ENCODE measurements around the gene FILIP1. TPM values are rescaled to one million over a fixed set of nuclear protein-coding genes. Genes with fewer than 3 reads are reported as not detected.

The FILIP1 gene
- total and polyA plus RNA-seq, 5 donors, result 39.1 to 131 (median 118) TPM

GRCh38 chr6:75307364-75308004 lies 186.1 kb downstream of the FILIP1 start:
- no peaks in the 10 kb centered on the region for H3K27me3 ChIP-seq (ENCODE audit: control insufficient read depth, insufficient read depth)
- no peak for ATAC-seq

GRCh38 chr6:75306064-75306463 lies 187.5 kb downstream of the FILIP1 start:
- intact Hi-C loops (cut with DNase I), result loop anchor here in 2 of 4 donors (10.0 kb wide), 2 partner anchors 199 to 209 kb away; no protein-coding TSS in a partner anchor
- DNase-seq (no peak), ATAC-seq (no peak)
- Histone ChIP-seq H3K4me3 (ENCODE audit: low read length) (no peak overlapping the region), H3K9me3 (ENCODE audit: control insufficient read depth, low read length) (no peaks in the 10 kb centered on the region), H3K27ac (ENCODE audit: low read length) (no peak overlapping the region), H3K27me3 (ENCODE audit: control insufficient read depth, insufficient read depth) (no peaks in the 10 kb centered on the region), H3K4me1 (ENCODE audit: control insufficient read depth, insufficient read depth, low read length) (no peaks in the 10 kb centered on the region)
- WGBS, result 63% methylated on average over 3 of the region's 3 CpGs

More at GRCh38 chr6:75307364-75308004, 186.1 kb downstream of the FILIP1 start:
- H3K4me1 ChIP-seq (ENCODE audit: control insufficient read depth, insufficient read depth, low read length), result no peaks in the 10 kb centered on the region
- no peaks in the 10 kb centered on the region for H3K9me3 ChIP-seq (ENCODE audit: control insufficient read depth, low read length)
- no peak overlapping the region for H3K27ac ChIP-seq (ENCODE audit: low read length)
- DNase-seq, result no peak
- H3K4me3 ChIP-seq (ENCODE audit: low read length), result no peak overlapping the region
- 64% methylated on average over 2 of the region's 2 CpGs for WGBS
- intact Hi-C loops (cut with DNase I), result loop anchor here in 2 of 4 donors (10.0 kb wide), 2 partner anchors 197 to 207 kb away; no protein-coding TSS in a partner anchor

GRCh38 chr6:75305573-75305972 lies 188.0 kb downstream of the FILIP1 start:
- DNase-seq, result no peak
- no peaks in the 10 kb centered on the region for H3K4me1 ChIP-seq (ENCODE audit: control insufficient read depth, insufficient read depth, low read length)
- no peak overlapping the region for H3K27ac ChIP-seq (ENCODE audit: low read length)
- no peaks in the 10 kb centered on the region for H3K9me3 ChIP-seq (ENCODE audit: control insufficient read depth, low read length)
- no peak for ATAC-seq
- 70% methylated on average over 5 of the region's 5 CpGs for WGBS
- H3K4me3 ChIP-seq (ENCODE audit: low read length), result no peak overlapping the region
- intact Hi-C loops (cut with DNase I), result loop anchor here in 2 of 4 donors (10.0 kb wide), 2 partner anchors 199 to 209 kb away; no protein-coding TSS in a partner anchor
- no peaks in the 10 kb centered on the region for H3K27me3 ChIP-seq (ENCODE audit: control insufficient read depth, insufficient read depth)

DNA sequence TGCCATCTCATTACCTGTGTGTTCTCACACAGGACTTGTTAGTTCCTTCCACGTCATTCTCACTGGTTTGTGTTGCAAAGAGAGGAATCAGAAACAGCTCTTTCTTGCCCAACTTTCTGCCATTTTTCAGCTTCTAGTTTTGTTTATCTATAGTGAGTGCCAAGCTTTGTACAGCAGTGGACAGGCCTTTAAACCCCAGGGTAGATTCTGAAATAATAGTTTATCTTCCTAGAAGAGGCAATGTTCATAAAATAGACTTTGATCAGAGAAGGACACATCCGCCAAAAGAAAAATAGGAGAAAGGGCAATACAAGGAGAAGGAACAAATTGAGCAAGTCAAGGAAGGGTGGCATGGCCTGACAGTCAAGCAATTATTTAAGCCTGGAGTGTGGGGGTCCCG lies 191.3 kb downstream of the FILIP1 start:
- H3K27ac ChIP-seq (ENCODE audit: low read length), result no peak overlapping the region

DNA sequence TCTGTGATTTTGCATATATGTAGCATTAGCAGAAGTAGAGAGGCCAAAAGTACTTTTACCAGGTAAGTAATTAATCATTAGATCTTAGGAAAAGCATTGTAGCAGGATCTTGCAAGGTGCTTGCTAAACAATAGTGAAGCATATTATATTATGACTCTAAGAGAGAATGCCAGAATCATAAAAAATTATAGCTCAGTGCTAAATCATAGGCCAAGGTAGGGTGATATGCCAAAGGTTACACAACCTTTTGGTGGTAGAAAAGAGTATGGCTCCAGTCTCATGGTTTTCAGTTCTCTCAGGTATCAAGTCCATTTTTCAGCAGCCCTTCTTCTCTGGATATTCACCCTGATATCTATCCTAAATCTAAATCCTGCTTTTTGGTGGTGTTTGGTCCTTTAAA lies 192.1 kb downstream of the FILIP1 start:
- peaks cover 2% of the 10 kb centered on the region for H3K4me1 ChIP-seq (ENCODE audit: control insufficient read depth, insufficient read depth, low read length)
- no peak overlapping the region for H3K4me3 ChIP-seq (ENCODE audit: low read length)
- DNase-seq (no peak), ATAC-seq (no peak)
- no peaks in the 10 kb centered on the region for H3K9me3 ChIP-seq (ENCODE audit: control insufficient read depth, low read length)
- no peaks in the 10 kb centered on the region for H3K27me3 ChIP-seq (ENCODE audit: control insufficient read depth, insufficient read depth)
- intact Hi-C loops (cut with DNase I), result loop anchor here in 2 of 4 donors (10.0 kb wide), 2 partner anchors 203 to 213 kb away; no protein-coding TSS in a partner anchor
- H3K27ac ChIP-seq (ENCODE audit: low read length), result no peak overlapping the region

More for the DNA sequence above, 191.3 kb downstream of the FILIP1 start:
- no peaks in the 10 kb centered on the region for H3K9me3 ChIP-seq (ENCODE audit: control insufficient read depth, low read length)
- H3K27me3 ChIP-seq (ENCODE audit: control insufficient read depth, insufficient read depth), result no peaks in the 10 kb centered on the region
- ATAC-seq (no peak), DNase-seq (no peak)
- intact Hi-C loops (cut with DNase I), result loop anchor here in 2 of 4 donors (10.0 kb wide), 2 partner anchors 203 to 213 kb away; no protein-coding TSS in a partner anchor
- peaks cover 2% of the 10 kb centered on the region for H3K4me1 ChIP-seq (ENCODE audit: control insufficient read depth, insufficient read depth, low read length)
- no peak overlapping the region for H3K4me3 ChIP-seq (ENCODE audit: low read length)
- WGBS, result 92% methylated on average over 3 of the region's 3 CpGs

DNA sequence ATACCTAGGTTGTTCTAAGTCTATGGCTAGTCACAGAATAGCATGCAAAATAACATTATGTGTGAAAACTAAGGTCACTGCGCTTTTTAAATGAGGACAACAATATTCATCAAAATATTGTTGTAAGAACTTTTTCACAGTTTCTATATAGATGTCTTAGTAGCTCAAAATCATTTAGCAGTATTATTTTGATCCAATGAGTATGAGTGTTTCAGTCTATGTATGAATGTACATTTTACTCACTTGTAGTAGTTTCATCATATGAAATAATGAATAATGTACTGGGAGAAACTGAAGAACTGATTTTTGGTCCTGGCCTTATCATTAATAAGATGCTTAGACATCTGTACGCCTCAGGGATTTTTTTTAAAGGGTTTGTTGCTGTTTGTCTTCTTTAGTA lies 192.5 kb downstream of the FILIP1 start:
- Histone ChIP-seq H3K27ac (ENCODE audit: low read length) (no peak overlapping the region), H3K9me3 (ENCODE audit: control insufficient read depth, low read length) (no peaks in the 10 kb centered on the region), H3K4me1 (ENCODE audit: control insufficient read depth, insufficient read depth, low read length) (peaks cover 2% of the 10 kb centered on the region), H3K4me3 (ENCODE audit: low read length) (no peak overlapping the region), H3K27me3 (ENCODE audit: control insufficient read depth, insufficient read depth) (no peaks in the 10 kb centered on the region)
- DNase-seq, result no peak
- no peak for ATAC-seq
- 93% methylated on average over 2 of the region's 2 CpGs for WGBS
- intact Hi-C loops (cut with DNase I), result loop anchor here in 2 of 4 donors (10.0 kb wide), 2 partner anchors 204 to 214 kb away; no protein-coding TSS in a partner anchor

DNA sequence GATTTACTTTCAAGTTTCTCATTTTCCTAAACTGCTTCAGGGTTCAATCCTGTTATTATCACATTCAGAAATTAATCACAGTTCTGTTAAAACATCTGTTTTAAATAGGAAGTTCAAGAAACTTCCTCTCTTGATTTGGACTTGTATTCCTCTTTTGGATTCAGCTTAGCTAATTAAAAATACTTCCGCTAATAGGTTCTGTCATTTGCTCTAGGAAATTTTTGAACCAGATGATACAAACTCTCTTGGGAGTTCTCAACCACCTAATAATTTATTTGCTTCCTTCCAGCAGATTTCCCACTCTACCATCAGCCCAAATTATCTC lies 193.1 kb downstream of the FILIP1 start:
- WGBS, result 31% methylated on average over 1 of the region's 1 CpG
- peaks cover 2% of the 10 kb centered on the region for H3K4me1 ChIP-seq (ENCODE audit: control insufficient read depth, insufficient read depth, low read length)
- intact Hi-C loops (cut with DNase I), result loop anchor here in 2 of 4 donors (10.0 kb wide), 2 partner anchors 204 to 214 kb away; no protein-coding TSS in a partner anchor
- H3K27ac ChIP-seq (ENCODE audit: low read length), result no peak overlapping the region
- no peaks in the 10 kb centered on the region for H3K9me3 ChIP-seq (ENCODE audit: control insufficient read depth, low read length)
- DNase-seq, result no peak
- H3K27me3 ChIP-seq (ENCODE audit: control insufficient read depth, insufficient read depth), result no peaks in the 10 kb centered on the region
- ATAC-seq, result no peak
- H3K4me3 ChIP-seq (ENCODE audit: low read length), result no peak overlapping the region

DNA sequence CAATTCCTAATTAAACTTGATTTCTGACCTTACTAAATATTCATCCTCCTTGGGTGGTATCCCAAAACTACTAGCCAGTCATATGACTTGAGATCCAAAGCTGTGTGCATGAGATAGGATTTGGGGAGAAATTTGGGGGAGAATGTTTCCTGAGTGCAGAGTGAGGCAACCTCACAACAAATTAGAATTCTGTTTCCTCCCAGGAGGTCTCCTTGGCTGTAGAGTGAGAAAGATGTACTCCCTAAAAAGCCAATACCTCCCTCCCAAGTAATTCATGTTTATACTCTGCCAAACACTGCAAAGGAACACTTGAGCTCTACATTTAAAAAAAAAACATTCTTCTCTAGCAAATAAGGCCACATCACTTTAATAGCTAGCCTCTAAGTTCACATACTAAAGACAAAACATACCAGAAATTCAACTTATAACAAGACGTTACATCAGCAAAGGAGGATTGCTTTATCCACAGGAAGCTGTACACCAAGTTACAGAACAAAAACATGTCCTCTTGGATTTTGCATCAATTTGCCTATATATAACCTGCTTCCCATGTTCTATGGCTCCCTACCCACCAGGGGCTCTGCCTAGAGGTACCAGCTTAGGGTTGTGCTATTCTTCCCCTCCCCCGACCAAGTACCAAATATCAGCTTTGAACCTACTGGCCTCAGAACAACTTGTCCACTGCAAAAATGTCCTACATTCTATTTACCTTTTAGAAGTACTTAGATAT lies 193.6 kb downstream of the FILIP1 start:
- no peaks in the 10 kb centered on the region for H3K9me3 ChIP-seq (ENCODE audit: control insufficient read depth, low read length)
- H3K4me3 ChIP-seq (ENCODE audit: low read length), result no peak overlapping the region
- H3K27me3 ChIP-seq (ENCODE audit: control insufficient read depth, insufficient read depth), result no peaks in the 10 kb centered on the region
- WGBS, result 67% methylated on average over 2 of the region's 2 CpGs
- H3K4me1 ChIP-seq (ENCODE audit: control insufficient read depth, insufficient read depth, low read length), result peaks cover 2% of the 10 kb centered on the region
- no peak for DNase-seq
- ATAC-seq, result peak in 1 of 2 donors; percentile 57
- no peak overlapping the region for H3K27ac ChIP-seq (ENCODE audit: low read length)
- intact Hi-C loops (cut with DNase I), result loop anchor here in 3 of 4 donors (10.0 kb wide), 2 partner anchors 205 to 215 kb away; no protein-coding TSS in a partner anchor

DNA sequence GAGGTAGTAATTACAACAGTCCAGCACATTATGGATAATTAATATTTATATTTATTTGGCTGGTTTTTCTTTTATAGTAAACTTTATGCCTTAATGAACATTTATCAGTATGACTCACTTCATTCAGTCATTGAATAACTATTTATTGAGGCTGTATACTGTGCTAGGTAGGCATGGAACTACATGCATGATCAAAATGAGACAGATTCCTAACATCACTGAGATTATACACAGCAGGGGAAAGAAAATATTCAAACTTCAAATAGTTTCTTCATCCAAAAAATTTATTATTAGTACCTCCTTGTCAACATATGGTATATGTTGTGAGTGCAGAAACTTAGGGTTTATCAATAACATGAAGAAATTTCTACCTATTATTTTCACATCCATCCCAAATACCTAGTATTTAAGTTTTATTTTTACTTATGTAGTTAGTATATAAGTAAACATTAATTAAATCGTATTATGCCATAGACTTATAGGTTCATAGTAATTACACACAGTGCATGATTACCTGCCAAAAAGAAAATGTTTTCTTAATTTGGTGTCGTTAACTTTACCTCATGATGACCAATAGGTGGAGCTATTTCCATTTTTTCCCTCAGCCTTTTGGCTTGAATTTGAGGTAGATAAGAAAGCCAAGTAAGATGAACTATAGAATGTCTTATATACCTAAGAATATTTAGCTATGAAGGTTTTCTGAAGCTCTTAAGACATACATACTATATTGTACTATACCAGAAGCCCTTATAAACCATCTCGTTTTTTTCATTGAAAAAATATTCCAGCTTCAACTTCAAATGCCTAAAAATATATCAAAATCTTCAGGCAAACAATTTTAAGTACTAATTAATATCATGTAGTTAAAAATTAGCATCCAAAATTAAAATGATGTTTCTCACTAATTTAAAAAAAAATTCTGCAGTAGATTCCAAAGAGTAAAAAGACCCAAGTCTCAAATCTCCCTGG lies 196.5 kb downstream of the FILIP1 start:
- H3K4me1 ChIP-seq (ENCODE audit: control insufficient read depth, insufficient read depth, low read length), result peaks cover 2% of the 10 kb centered on the region
- WGBS, result 15% methylated on average over 3 of the region's 3 CpGs
- H3K27ac ChIP-seq (ENCODE audit: low read length), result no peak overlapping the region
- H3K27me3 ChIP-seq (ENCODE audit: control insufficient read depth, insufficient read depth), result no peaks in the 10 kb centered on the region
- no peaks in the 10 kb centered on the region for H3K9me3 ChIP-seq (ENCODE audit: control insufficient read depth, low read length)
- ATAC-seq, result peak in 1 of 2 donors; percentile 40
- DNase-seq, result no peak
- no peak overlapping the region for H3K4me3 ChIP-seq (ENCODE audit: low read length)
- intact Hi-C loops (cut with DNase I), result loop anchor here in 1 of 4 donors (10.0 kb wide), 1 partner anchor 208 kb away; no protein-coding TSS in a partner anchor

GRCh38 chr6:75292555-75292954 lies 201.0 kb downstream of the FILIP1 start:
- WGBS, result 74% methylated on average over 2 of the region's 2 CpGs
- Histone ChIP-seq H3K4me1 (ENCODE audit: control insufficient read depth, insufficient read depth, low read length) (peaks cover 2% of the 10 kb centered on the region), H3K27ac (ENCODE audit: low read length) (no peak overlapping the region), H3K27me3 (ENCODE audit: control insufficient read depth, insufficient read depth) (no peaks in the 10 kb centered on the region), H3K9me3 (ENCODE audit: control insufficient read depth, low read length) (no peaks in the 10 kb centered on the region), H3K4me3 (ENCODE audit: low read length) (no peak overlapping the region)
- no peak for DNase-seq
- intact Hi-C loops (cut with DNase I), result loop anchor here in 1 of 4 donors (10.0 kb wide), 1 partner anchor 212 kb away; no protein-coding TSS in a partner anchor
- no peak for ATAC-seq
